Measurements from ENCODE around the gene TRABD2B.
A peak's percentile ranks its signal among the peaks of the same experiment; 100 is the strongest.

Gene TRABD2B

GRCh38 chr1:47980501-47980900 is 16.7 kb downstream of the TRABD2B start:
- DNase-seq (ENCODE audit: low read depth) = no peak
- TF ChIP-seq, protein P1, sequence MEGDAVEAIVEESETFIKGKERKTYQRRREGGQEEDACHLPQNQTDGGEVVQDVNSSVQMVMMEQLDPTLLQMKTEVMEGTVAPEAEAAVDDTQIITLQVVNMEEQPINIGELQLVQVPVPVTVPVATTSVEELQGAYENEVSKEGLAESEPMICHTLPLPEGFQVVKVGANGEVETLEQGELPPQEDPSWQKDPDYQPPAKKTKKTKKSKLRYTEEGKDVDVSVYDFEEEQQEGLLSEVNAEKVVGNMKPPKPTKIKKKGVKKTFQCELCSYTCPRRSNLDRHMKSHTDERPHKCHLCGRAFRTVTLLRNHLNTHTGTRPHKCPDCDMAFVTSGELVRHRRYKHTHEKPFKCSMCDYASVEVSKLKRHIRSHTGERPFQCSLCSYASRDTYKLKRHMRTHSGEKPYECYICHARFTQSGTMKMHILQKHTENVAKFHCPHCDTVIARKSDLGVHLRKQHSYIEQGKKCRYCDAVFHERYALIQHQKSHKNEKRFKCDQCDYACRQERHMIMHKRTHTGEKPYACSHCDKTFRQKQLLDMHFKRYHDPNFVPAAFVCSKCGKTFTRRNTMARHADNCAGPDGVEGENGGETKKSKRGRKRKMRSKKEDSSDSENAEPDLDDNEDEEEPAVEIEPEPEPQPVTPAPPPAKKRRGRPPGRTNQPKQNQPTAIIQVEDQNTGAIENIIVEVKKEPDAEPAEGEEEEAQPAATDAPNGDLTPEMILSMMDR (IDR thresholded peaks at IDR 0.05; ENCODE audit: control insufficient read depth, extremely low read depth, insufficient read depth) = no peak
- no peak overlapping the region for H3K4me3 ChIP-seq (ENCODE audit: low read depth, low read length)

GRCh38 chr1:47979724-47980123 is 17.5 kb downstream of the TRABD2B start:
- TF ChIP-seq, protein P1 (IDR thresholded peaks at IDR 0.05; ENCODE audit: control insufficient read depth, extremely low read depth, insufficient read depth) = no peak
- DNase-seq (ENCODE audit: low read depth) = no peak
- H3K4me3 ChIP-seq (ENCODE audit: low read depth, low read length) = no peak overlapping the region

GRCh38 chr1:47978486-47978885 is 18.7 kb downstream of the TRABD2B start:
- H3K4me3 ChIP-seq (ENCODE audit: low read depth, low read length) = no peak overlapping the region
- DNase-seq (ENCODE audit: low read depth) = no peak
- TF ChIP-seq, protein P1 (IDR thresholded peaks at IDR 0.05; ENCODE audit: control insufficient read depth, extremely low read depth, insufficient read depth) = no peak

- DNase-seq (ENCODE audit: low read depth) = no peak
- H3K4me3 ChIP-seq (ENCODE audit: low read depth, low read length) = no peak overlapping the region
- TF ChIP-seq, protein P1 (IDR thresholded peaks at IDR 0.05; ENCODE audit: control insufficient read depth, extremely low read depth, insufficient read depth) = no peak
Observed at GRCh38 chr1:47976728-47977127, 20.5 kb downstream of the TRABD2B start.

GRCh38 chr1:47976267-47976666 is 20.9 kb downstream of the TRABD2B start:
- DNase-seq (ENCODE audit: low read depth) = no peak
- no peak overlapping the region for H3K4me3 ChIP-seq (ENCODE audit: low read depth, low read length)
- TF ChIP-seq, protein P1 (IDR thresholded peaks at IDR 0.05; ENCODE audit: control insufficient read depth, extremely low read depth, insufficient read depth) = no peak

DNA sequence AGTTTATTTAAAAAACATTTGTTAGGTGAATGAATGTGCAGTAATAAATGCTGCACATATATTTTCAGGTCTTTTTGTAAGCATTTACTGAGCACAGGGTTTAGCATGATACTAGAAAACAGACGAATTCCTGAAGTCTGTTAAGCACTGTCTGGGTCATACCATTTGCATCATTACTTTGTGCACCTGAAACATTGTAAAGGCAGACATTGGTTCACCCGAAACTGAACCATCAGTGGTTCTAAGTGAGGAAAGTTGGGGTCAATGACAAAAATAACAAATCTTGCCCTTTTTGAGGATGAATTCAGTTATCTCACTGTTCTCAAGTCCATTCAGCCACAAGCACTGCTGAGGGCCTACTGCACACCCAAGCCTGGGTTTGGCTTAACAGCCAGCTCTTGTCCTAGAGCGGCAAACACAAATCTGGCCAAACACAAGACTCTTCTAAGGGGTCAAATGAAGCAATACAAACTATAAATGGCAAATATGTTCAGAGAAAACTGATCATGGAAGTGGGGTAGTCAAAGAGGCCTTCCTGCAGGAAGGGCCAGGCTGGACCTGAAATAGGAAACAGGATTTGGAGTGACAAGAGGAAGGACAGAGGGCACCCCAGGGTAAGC is 21.8 kb downstream of the TRABD2B start:
- TF ChIP-seq, protein P1 (IDR thresholded peaks at IDR 0.05; ENCODE audit: control insufficient read depth, extremely low read depth, insufficient read depth) = no peak
- no peak for DNase-seq (ENCODE audit: low read depth)
- H3K4me3 ChIP-seq (ENCODE audit: low read depth, low read length) = no peak overlapping the region

- TF ChIP-seq, protein P1 (IDR thresholded peaks at IDR 0.05; ENCODE audit: control insufficient read depth, extremely low read depth, insufficient read depth) = peak; percentile 29
- H3K4me3 ChIP-seq (ENCODE audit: low read depth, low read length) = no peak overlapping the region
- no peak for DNase-seq (ENCODE audit: low read depth)
Observed at GRCh38 chr1:47972864-47973432, 24.2 kb downstream of the TRABD2B start.
